ENCODE data around the gene HDDC3.

Gene HDDC3

DNA sequence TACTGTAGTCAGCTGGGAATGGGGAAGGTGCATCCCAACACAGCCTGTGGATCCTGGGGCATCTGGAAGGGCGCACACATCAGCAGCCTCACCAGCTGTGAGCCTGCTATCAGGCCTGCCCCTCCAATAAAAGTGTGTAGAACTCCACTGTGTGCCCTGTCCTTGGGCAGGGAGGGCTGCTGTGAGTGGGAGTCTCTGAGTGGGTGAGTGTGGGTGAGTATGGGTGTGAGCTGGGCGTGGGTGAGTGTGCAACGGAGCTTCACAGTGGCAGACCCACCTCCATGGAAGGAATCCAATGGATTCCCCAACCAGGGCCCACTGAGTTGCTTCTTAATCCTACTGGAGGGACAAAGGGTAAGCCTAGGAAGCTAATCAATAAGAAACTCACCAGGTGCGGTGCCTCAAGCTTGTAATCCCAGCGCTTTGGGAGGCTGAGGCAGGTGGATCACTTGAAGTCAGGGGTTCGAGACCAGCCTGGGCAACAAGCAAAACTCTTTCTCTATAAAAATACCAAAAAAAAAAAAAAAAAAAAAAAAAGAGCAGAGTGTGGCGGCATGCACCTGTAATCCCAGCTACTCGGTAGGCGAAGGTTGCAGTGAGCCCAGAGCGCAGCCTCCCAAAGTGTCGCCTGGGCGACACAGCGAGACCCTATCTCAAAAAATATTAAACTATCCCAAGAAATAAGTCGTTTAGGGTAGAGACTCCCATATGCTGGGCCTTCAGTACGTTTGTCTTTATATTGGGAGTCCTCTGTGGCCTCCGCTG lies 21.8 kb upstream of the HDDC3 start:
- DNase-seq (ENCODE audit: low read depth), result no peak

DNA sequence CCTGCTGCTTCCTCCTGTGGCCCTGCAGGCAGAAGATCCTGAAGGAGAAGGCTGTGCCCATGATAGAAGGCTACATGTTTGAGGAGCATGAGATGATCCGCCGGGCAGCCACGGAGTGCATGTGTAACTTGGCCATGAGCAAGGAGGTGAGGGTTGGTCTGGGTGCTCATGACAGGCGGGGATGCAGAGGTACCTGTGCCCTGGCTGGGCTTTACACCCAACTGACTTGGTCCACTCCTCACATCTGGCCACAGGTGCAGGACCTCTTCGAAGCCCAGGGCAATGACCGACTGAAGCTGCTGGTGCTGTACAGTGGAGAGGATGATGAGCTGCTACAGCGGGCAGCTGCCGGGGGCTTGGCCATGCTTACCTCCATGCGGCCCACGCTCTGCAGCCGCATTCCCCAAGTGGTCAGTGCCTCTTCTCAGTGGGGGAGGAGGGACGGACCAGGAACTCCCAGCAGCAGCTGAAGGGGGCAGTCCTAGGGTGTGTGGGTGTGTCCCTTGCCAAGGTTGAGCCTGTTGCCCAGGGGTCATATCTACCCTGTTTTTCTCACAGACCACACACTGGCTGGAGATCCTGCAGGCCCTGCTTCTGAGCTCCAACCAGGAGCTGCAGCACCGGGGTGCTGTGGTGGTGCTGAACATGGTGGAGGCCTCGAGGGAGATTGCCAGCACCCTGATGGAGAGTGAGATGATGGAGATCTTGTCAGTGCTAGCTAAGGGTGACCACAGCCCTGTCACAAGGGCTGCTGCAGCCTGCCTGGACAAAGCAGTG lies 20.7 kb upstream of the HDDC3 start:
- DNase-seq (ENCODE audit: low read depth), result no peak

DNA sequence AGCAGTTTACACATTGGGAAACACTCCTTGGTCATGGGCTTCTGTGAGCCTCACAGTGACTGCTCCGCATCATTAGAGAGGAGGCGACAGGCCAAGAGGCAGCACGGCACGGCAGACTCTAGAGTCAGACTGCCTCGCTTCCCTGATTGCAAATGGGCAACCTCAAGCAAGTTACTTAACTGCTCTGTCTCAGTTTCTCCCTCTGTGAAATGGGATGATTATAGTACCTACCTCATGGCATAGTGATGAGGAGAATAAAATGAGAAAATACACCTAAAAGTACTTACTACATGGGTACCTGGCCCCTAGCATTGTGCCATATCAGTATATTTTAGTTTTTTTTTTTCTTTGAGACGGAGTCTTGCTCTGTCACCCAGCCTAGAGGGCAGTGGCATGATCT lies 18.3 kb upstream of the HDDC3 start:
- no peak for DNase-seq (ENCODE audit: low read depth)

DNA sequence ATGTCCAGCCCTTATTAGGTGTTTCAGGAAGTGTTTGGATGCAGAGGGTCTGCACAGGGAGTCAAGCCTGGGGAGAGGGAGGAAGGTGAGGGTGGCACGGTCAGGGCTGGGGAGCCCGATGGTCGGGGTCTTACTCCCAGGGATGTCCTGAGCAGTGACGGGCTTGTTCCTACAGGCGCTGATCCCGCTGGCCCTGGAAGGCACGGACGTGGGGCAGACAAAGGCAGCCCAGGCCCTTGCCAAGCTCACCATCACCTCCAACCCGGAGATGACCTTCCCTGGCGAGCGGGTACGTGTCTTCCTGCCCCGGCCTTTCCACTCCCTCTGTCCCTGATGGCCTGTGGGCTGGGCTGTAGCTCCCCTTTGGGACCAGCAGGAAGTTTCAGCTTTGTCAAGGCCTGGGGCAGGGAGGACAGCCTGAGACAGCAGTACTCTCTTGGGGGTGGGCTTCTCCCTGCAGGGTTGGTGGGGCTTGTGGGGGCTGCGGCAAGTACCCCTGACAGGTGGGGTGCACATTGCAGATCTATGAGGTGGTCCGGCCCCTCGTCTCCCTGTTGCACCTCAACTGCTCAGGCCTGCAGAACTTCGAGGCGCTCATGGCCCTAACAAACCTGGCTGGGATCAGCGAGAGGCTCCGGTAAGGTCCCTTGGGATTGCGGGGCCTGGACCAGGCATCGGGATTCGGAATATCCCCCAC lies 17.8 kb upstream of the HDDC3 start:
- no peak for DNase-seq (ENCODE audit: low read depth)

DNA sequence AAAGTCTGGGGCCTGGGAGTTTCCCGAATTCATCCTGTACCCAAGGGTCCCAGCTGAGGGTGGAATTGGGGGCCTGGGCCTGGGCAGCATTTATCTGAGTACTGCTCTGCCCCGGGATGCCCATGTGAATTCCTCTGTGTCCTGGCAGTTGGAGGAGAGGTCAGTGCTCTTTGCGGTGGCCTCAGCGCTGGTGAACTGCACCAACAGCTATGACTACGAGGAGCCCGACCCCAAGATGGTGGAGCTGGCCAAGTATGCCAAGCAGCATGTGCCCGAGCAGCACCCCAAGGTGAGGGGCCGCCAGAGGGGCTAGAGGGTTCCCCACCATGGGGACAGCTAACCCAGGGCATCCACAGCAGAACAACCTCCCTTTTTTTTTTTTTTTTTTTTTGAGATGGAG lies 16.2 kb upstream of the HDDC3 start:
- no peak for DNase-seq (ENCODE audit: low read depth)

DNA sequence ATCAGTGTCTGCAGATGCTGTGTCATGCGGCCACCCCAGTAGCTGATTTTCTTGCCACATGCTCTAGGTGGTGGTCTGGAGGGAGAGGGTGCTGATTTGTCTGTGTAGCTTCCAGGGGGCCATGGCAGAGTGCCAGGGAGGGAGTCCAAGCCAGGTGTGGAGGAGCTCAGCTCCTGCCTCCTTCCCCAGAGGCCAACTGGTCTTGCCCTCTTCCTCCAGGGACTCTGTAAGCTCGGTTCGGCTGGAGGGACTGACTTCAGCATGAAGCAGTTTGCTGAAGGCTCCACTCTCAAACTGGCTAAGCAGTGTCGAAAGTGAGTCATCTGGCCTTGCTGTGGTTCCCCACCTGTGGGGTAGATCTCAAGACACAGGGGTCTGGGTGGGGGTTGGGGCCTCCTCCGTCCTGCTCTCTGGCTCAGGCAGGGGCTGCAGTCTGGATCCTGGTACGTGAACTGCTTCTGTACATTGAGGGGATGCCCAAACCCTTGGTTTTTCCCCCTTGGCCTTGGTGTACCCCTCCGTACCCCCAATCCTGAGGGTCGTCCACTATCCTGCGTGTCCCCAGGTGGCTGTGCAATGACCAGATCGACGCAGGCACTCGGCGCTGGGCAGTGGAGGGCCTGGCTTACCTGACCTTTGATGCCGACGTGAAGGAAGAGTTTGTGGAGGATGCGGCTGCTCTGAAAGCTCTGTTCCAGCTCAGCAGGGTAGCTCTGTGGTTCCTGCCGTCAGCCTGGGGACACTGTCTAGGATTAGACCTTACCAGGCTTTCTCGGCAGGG lies 15.4 kb upstream of the HDDC3 start:
- DNase-seq (ENCODE audit: low read depth), result no peak

DNA sequence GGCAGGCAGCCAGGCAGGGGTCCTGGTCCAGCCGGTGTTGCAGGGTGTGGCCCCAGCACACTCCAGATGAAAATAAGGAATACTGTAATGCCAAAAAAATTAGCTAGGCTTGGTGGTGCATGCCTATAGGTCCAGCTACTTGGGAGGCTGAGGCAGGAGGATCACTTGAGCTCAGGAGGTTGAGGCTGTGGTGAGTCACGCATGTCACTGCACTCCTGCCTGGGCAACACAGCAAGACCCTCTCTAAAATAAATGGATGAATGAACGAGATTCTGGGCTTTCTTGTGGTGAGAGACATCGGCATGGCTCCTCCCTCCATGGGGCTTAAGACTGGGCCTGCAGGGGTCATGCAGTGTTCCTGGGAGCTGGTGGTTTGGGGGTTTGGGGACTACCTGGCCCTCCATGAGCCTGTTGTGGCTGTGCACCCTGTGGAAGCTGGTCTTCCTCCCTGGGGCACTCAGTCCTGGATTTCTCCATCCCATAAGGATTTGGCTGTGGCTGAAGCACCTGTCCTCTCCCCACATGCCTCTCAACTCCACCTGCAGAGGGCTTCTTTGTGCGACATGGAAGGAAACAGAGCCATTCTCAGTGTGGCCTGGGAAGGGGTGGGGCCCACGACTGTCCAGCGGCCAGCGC lies 14.7 kb upstream of the HDDC3 start:
- no peak for DNase-seq (ENCODE audit: low read depth)

DNA sequence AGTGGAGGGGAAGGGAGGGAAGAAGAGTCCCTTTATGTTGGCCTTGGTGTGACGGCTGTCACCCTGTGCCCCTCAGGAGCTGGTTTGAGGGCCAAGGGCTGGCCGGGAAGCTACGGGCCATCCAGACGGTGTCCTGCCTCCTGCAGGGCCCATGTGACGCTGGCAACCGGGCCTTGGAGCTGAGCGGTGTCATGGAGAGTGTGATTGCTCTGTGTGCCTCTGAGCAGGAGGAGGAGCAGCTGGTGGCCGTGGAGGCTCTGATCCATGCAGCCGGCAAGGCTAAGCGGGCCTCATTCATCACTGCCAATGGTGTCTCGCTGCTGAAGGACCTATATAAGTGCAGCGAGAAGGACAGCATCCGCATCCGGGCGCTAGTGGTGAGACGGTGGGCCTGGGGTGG lies 14.2 kb upstream of the HDDC3 start:
- DNase-seq (ENCODE audit: low read depth), result no peak

DNA sequence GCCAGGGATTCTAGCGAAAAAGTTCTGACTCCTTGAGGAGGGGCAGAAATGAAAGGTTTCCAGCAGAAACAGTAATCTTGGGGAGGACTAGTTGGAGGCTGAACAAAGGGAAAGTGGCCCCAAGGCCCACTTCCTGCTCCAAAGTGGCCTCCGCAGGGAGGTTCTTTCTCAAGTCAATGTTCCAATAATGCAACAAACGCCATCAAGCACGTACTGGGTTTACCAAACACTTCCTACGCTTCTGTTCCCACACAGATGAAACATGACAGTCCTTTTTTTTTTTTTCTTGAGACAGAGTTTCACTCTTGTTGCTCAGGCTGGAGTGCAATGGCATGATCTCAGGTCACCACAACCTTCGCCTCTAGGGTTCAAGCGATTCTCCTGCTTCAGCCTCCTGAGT lies 12.7 kb upstream of the HDDC3 start:
- no peak for DNase-seq (ENCODE audit: low read depth)

DNA sequence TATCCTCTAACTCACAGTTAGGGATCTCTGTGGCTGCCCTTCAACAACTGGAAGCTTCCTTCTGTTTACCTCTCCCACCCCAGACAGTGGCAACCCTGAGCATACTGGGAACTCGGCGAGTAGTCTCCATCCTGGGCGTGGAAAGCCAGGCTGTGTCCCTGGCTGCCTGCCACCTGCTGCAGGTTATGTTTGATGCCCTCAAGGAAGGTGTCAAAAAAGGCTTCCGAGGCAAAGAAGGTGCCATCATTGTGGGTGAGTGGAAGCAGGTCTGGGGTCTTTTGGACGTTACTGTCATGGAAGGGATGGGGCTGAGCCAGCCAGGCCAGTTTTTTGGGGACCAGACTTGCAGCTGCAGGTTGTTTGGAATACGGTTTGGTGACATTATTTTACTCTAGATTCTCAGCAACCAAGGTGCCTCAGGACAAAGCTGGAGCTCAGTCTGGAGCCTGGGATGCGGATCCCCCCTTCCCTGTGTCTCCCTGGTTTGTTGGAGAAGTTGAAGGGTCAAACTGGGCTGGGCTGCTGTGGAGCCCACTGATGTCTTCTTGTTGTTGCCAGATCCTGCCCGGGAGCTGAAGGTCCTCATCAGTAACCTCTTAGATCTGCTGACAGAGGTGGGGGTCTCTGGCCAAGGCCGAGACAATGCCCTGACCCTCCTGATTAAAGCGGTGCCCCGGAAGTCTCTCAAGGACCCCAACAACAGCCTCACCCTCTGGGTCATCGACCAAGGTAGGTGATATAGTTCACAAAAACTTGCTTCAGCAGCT lies 10.2 kb upstream of the HDDC3 start:
- DNase-seq (ENCODE audit: low read depth), result no peak

DNA sequence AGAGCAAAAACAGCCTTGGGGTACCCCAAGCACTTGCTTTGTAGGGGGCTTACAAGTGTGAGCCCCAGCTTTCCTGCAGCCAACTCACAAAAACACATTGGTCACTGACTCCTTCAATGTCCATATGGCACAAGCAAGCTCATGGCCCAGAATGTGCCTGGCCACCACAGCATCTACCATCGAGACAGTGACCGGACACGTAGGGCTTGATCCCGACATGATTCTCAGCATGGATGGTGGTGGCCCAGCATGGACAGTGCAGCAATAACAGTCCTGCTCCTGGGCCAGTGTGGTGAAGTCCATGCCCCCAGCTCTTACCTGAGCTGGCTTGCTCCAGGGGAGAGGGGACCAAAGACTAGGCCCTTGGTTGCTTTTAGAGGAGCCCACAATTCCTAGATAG lies 8.7 kb upstream of the HDDC3 start:
- DNase-seq (ENCODE audit: low read depth), result no peak

DNA sequence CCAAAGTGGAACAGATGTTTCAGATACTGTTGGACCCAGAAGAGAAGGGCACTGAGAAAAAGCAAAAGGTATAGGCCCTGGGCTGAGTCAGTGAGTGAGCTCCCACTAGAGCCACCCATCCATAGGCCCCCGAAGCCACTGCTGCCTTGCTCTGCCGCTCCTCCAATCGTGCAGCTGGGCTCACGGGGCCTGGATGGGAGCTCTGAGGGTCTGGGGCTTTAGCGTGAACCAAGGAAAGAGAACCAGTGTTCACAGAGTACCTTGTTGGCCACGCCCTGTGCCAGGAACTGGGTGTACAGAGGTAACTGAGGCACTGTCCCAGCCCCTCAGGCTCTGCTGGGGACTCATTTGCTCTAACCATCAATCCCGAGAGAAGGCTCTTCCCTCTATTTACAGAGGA lies 7.4 kb upstream of the HDDC3 start:
- DNase-seq (ENCODE audit: low read depth), result no peak

DNA sequence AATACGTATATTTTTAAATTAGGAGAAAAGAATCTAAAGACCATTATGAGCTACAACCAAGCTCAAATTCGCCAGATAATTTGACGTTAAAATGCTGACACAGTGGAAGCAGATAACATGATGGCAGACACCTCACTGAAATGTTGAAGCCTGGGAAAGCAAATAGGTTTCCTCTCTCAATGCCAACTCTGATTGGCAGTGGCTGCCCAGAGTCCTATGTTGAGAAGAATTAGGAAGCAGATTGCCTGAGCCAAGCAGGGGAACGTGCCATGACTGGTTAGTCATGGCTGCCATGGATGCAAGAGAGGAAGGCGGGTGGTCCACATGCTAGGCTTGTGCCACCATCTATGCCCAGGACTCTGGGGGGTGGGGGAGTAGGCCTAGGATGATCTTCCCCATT lies 5.9 kb upstream of the HDDC3 start:
- DNase-seq (ENCODE audit: low read depth), result no peak

DNA sequence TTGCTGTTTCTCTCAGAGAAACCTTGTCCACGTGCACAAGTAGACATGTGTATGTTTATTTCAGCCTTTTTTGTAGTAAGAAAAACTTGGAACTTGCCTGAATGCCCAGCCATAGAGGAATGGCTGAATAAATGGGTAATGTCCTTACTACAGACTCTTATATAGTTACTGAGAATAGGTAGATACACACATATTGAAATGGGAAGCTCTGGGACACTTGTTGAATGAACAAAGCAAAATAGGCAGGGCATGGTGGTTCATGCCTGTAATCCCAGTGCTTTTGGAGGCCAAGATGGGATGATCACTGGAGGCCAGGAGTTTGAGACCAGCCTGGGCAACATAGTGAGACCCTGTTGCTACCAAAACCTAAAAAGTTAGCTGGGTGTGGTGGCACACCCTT lies 4.5 kb upstream of the HDDC3 start:
- no peak for DNase-seq (ENCODE audit: low read depth)

DNA sequence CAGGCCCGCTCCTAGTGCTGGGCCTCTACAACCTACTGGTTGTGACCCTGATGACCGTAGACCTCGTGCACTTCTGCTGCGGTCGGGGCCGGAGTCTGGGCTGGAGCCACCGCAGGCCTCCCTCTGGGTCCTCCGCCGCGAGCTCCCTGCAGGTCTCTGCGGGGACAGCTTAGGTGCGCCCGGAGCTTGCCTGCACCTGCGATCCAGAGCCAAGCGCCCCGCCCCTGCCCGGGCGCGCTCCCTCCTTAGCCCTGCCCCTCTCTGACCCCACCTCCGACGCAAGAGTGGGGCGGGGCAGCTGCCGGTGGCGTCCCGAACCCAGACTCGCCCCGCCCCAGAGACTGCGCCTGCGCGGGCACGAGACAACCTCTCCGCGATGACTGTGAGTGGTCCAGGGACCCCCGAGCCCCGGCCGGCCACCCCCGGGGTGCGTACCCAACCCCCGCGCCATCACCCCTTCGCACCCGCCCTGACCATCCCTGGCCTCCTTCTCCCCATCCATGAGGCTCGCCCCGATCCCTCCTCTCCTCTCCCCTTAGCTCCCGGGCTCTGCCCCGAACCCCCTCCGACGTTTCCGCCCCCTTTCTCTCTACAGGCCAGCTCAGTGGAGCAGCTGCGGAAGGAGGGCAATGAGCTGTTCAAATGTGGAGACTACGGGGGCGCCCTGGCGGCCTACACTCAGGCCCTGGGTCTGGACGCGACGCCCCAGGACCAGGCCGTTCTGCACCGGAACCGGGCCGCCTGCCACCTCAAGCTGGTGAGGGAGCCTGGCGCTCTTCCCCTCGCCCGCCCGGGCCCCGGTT lies 2.8 kb upstream of the HDDC3 start, which contains the start of gene UNC45A:
Gene UNC45A, plus strand, starts transcription at position 337 of the 803 bp plus-strand sequence. Its CDS starts 40 bp downstream, at position 377.
- peak; percentile 94 for DNase-seq (ENCODE audit: low read depth)

DNA sequence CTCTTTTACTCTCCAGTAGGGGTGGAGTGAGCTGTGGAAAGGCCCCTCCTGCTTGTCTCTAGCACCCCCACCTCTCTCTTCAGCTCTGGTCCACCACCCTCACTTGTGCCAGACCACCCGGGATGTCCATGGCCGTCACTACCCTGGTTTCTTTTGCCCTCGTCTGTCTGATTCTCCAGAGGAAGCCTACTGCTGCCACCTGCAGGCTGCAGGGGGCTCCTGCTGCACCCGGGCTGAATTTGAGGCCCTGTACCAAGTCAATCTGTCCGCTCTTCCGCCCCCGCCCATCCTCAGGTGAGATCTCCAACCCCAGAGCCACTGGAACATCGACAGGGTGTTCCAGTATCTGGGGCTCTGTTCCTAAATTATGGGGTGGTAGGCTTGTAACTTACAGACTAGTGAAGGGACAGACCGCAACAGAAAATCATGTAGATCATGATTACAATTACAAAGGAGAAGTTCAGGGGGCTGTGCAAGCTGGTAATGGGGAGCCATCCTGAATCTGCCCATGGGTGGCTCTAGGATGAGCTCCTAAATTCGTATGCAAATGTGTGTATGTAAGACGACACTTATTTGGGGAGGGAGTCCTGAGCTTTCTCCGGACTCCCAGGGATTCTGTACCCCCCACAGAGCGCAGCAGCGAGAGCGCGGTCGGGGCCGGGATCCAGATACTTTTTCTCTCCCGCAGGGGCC lies 2.1 kb upstream of the HDDC3 start:
- peak; percentile 78 for DNase-seq (ENCODE audit: low read depth)

DNA sequence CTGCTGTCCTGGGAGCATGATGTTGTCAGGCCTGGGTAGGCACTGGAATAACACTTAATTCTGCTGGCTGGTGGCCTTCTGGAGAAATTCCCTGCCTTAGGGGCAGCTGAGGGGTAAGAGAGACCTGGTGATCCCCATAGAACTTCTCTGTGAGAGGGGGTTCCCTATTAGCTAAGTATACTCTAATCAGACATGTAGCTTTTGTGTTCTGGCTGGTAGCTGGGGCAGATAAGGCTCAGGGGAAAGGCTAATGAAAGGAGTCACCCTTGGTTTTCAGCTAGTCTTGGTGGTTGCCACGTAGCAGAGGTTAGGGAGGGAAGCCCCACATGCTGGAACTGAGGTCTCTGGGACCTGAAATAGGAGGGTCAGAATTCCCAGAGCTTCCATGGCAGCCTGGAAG lies 952 bp upstream of the HDDC3 start:
- DNase-seq (ENCODE audit: low read depth), result no peak

DNA sequence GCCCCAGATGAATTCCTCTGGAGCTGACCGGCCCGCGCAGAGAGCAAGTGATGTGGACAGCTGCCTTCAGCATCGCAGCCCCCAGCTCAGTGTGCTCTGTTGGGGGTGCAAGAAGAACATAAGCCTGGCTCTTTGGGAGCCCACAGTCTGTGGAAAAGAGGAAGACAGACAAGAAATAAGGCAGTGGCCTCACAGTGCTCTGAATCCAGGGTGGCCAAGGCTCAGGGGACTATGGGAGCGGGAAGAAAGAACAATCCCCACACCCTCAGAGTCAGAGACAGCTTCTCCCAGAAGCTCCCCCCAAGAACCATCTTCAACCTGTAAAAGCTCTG lies 277 bp upstream of the HDDC3 start:
- no peak for DNase-seq (ENCODE audit: low read depth)

DNA sequence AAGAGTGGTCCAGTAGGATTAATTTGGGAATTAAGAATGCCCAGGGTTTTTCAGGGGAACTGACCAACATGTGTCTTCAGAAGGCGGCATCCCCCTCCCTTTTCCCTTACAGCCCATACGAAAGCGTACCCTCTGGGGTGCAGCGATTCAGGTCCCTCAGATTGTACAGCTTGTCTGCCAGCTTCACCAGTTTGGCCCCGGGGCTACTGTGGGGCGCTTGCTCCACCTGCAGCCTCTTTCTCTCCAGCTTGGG lies 848 bp downstream of the HDDC3 start:
- no peak for DNase-seq (ENCODE audit: low read depth)
